GM19193 (cell line): ENCODE results near the gene GALNT2.

Experiments
- POLR2A ChIP-seq: IDR thresholded peaks from 4 replicates; pipeline ENCODE4 v1.6.1; 2011; ENCODE audit not compliant: insufficient read depth, insufficient read length; ENCODE audit errors: extremely low read depth

The GALNT2 gene

DNA sequence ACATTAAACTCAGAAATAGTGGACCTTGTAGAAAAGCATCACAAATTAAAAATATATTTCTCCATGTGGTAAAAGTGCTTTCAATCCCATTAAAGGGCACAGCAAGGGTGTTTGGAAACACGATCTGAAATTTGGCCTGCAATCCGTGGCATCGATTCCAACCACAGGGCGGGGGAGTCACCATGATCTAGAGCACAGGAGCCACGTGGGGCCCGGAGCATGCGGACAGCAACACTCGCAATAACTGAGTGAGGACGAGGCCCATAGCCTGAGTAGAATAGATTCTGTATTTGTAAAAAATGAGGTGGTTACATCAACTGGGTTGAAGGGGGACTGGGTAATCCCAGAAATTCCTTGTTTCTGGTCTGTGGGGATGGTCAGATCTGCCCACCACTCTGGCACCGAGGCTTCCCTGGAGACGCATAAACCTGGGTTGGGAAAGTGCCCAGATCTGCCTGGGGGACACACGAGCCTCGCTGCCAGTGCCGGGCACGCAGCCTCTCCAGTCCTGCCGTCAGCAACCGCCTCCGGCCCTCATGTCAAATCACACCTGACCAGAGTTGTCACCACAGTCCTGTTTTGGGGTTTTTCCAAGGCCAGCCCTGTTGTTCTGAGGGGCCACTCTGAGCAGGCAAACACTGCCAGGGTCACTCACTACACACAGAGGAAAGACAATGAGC, 254.8 kb downstream of the GALNT2 start:
- TF ChIP-seq POLR2A: no peak

DNA sequence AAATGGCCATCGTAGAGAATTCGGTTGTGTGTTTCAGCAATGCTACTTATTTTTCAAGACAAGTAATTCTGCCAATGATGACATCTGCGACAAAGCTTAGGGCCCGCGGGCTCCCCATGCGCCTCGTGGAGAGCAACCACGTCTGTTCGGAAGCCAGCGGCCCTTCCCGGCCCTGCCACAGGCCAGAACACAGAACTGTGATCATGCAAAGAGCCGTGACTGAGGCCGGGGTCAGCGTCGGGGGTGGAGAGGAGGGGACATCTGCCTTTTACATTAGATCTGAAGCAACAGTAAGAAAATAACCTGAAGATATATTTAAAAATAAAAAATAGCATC, 255.4 kb downstream of the GALNT2 start:
- TF ChIP-seq POLR2A: no peak

- TF ChIP-seq POLR2A: no peak
Observed at GRCh38 chr1:230322967-230323547, 256.0 kb downstream of the GALNT2 start.

DNA sequence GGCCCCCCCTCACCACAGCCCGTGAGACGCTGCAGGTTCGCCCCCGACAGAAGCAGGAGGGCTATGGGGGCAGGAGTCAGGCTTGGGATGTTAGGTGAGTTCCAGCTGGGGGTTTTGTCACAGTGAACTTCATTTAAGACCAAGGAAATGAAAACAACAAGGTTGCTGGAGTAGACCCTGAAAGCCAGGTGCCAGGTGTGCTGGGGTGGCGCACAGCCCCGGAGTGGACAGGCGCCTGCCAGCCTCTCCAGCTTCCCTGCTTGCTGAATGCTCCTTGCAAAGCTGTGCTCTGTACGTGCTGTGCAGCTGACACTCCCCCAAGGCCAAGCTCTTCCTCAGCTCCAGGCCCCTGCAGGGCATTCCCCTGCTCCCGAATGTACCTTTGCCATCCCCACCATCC, 256.6 kb downstream of the GALNT2 start:
- no peak for TF ChIP-seq POLR2A

DNA sequence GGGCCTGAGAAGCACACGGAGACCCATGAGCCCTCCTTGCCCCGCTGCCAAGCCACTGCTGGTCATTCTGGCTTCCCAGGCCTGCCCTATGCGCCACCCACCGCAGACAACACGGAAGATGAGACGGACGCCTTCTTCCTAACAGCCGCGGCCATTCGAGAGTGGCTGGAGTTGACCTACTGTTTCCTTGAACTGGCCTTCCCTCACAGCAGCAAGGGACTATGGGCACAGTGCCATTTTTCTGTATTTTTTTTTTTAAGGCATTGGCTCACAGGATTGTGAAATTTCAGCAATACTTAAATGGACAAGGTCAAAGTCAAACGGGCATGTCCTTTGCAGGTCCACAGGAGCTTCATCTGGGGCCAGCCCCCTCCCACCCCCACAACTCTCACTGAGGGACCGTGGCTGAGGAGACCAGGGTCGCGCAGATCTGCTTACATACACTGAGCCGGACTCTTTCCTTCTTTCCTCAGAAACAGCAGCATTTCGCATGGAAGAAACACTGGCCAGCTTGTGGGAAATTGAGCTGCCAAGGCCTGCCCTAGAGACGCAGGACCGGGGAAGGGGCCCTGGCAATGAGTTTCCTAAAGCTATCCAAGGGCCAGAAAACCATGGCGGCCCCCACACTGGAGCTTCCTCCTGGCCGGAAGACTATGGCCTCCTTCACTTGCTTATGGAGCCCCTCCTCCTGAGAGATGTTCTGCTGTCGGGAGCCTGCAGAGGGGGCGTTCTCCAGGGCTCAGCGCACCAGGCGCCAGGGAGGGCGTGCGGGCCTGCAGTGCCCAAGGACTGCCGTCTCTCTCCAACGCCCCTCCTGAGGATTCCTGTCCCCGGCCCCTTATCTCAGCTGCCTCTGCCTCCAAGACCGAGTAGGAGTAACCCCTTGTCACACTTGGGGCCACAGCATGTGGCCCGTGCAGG, 260.2 kb downstream of the GALNT2 start:
- no peak for TF ChIP-seq POLR2A

DNA sequence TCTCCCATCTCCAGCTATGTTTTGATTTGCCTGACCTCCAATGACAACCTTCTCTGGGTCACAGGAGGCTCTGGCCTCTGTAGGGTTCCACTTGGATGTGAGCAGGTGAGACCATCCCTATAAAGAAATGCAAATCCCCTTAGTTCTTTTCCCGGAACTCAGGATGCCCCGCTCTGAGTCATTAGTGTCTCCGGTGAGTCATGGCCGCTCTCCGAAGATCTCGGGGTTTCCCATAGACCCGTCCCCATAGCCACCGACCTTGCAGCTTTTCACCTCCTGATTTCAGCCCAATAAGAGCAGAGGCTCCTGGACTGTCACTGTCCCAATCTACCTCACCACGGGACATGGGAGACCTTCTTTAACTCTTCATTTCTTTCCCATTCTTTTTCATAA, 260.9 kb downstream of the GALNT2 start:
- TF ChIP-seq POLR2A: no peak

DNA sequence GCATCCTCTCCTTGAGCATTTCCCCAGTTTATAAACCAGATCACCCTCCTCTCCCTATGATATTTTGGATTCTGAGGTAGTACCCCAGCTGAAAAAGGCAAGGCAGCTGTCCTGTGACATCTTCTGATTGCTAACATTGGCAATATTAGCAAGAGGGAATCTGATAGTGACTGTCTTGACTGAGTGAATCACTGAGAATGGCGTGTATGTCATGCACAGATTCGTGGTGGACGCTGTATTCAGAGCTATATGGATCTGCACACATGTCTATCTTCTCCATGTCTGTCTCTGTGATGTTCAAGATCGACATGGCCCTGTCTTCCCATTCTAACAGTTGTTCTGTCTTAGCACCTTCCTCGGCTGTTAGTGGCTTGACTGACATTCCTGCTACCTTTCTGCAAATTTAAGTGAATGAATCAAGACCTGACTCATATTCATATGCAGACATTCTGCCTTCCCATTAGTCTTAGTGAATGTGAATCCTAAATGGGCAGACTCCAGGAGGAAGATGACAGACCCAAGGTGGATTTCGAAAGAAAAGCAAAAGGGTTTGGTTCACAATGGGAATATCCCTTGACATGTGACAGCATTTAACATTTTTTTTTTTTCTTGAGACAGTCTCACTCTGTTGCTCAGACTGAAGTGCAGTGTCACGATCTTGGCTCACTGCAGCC, 261.4 kb downstream of the GALNT2 start:
- no peak for TF ChIP-seq POLR2A

- no peak for TF ChIP-seq POLR2A
Observed at GRCh38 chr1:230330157-230330556, 263.1 kb downstream of the GALNT2 start.
